SK-N-SH (cell line): ENCODE measurements around the gene ATL3. TPM values are rescaled to one million over a fixed set of nuclear protein-coding genes. Genes with fewer than 3 reads are reported as not detected.

ENCODE experiments used
- CTCF ChIA-PET: fragments of 300-600, 350-600 bp; formaldehyde crosslinking; extraction: SDS; loops from one replicate; lab custom pipeline; 2021; lab: Yijun Ruan, JAX
- POLR2A ChIA-PET: fragments of 350-600 bp; sonication (Branson Sonifier 250); formaldehyde crosslinking; extraction: SDS; loops from one replicate; lab custom pipeline; 2020; ENCODE audit warnings: antibody characterized with exemption, inconsistent platforms; lab: Yijun Ruan, JAX
- DNase-seq: peaks from one replicate; pipeline ENCODE4 v3.0.0; 2012
- H2AFZ ChIP-seq: fragments of 200-600 bp; sonication (generic); 2 replicates; pipeline ENCODE4 v1.8.1; 2016; ENCODE audit warnings: antibody characterized with exemption, mild to moderate bottlenecking, low read depth
- H3F3A ChIP-seq: fragments of 200-600 bp; sonication (generic); replicated peaks from 2 replicates; pipeline ENCODE3; 2016; ENCODE audit warnings: antibody characterized with exemption, mild to moderate bottlenecking; ENCODE audit not compliant: insufficient read depth
- H3K27ac ChIP-seq, 2 experiments: fragments of 200-500 bp in 1 of 2; fragments of 200-600 bp in 1 of 2; sonication (Bioruptor generic) in 1 of 2; sonication (generic), shearing (Covaris generic) in 1 of 2; 2 replicates each; pipeline versions ENCODE4 v1.5.1 to v1.6.1; 2014 to 2016; ENCODE audit warnings: low read depth in 2 of 2, inconsistent platforms in 1 of 2, low read length in 1 of 2, mild to moderate bottlenecking in 1 of 2, mixed read lengths in 1 of 2
- H3K27me3 ChIP-seq: fragments of 200-600 bp; sonication (generic), shearing (Covaris generic); 2 replicates; pipeline ENCODE4 v1.6.1; 2016; ENCODE audit warnings: mixed run types; ENCODE audit not compliant: insufficient read depth
- H3K36me3 ChIP-seq, 2 experiments: fragments of 200-500 bp in 1 of 2; fragments of 200-600 bp in 1 of 2; sonication (Bioruptor generic) in 1 of 2; sonication (generic) in 1 of 2; replicated peaks in 1 of 2; 2 replicates each; pipeline versions ENCODE3 to v1.5.1; 2014 to 2016; ENCODE audit warnings: low read length in 1 of 2, mild to moderate bottlenecking in 1 of 2; ENCODE audit not compliant: insufficient read depth in 2 of 2, control insufficient read depth in 1 of 2
- H3K4me1 ChIP-seq, 2 experiments: fragments of 200-500 bp in 1 of 2; fragments of 200-600 bp in 1 of 2; sonication (Bioruptor generic) in 1 of 2; sonication (generic), shearing (Covaris generic) in 1 of 2; 2 replicates each; pipeline versions ENCODE4 v1.5.1 to v1.6.1; 2014 to 2016; ENCODE audit warnings: low read depth in 1 of 2, low read length in 1 of 2, mixed run types in 1 of 2; ENCODE audit not compliant: insufficient read depth in 2 of 2, control insufficient read depth in 1 of 2
- H3K4me2 ChIP-seq: fragments of 200-600 bp; sonication (generic), shearing (Covaris generic); 2 replicates; pipeline ENCODE4 v1.6.1; 2017; ENCODE audit warnings: mixed run types
- H3K4me3 ChIP-seq, 2 experiments: fragments of 200-500 bp in 1 of 2; fragments of 200-600 bp in 1 of 2; sonication (Bioruptor generic) in 1 of 2; sonication (generic), shearing (Covaris generic) in 1 of 2; 2 replicates each; pipeline versions ENCODE4 v1.5.1 to v1.8.1; 2014 to 2016; ENCODE audit warnings: low read depth in 2 of 2, inconsistent platforms in 1 of 2, low read length in 1 of 2, mild to moderate bottlenecking in 1 of 2, mixed read lengths in 1 of 2, moderate library complexity in 1 of 2
- H3K79me2 ChIP-seq: fragments of 200-600 bp; sonication (generic); 2 replicates; pipeline ENCODE4 v1.8.1; 2017; ENCODE audit warnings: mild to moderate bottlenecking; ENCODE audit not compliant: insufficient read depth
- H3K9ac ChIP-seq: fragments of 200-600 bp; sonication (generic); 2 replicates; pipeline ENCODE4 v1.6.1; 2017; ENCODE audit warnings: mixed run types
- H3K9me2 ChIP-seq: fragments of 200-600 bp; sonication (generic); 2 replicates; pipeline ENCODE4 v1.6.1; 2017; ENCODE audit warnings: mixed run types
- H3K9me3 ChIP-seq: fragments of 200-600 bp; sonication (generic); 2 replicates; pipeline ENCODE4 v1.6.1; 2017; ENCODE audit warnings: mixed run types, mild to moderate bottlenecking, moderate library complexity
- H4K20me1 ChIP-seq: fragments of 200-600 bp; sonication (generic); 2 replicates; pipeline ENCODE4 v1.6.1; 2017; ENCODE audit warnings: mild to moderate bottlenecking, mixed run types; ENCODE audit not compliant: insufficient read depth
- CHD2 ChIP-seq: fragments of 150-350 bp; IDR thresholded peaks from 2 replicates; pipeline ENCODE4 v1.6.1; 2018; ENCODE audit warnings: low read length; ENCODE audit not compliant: partially characterized antibody
- ELF1 ChIP-seq: IDR thresholded peaks from 2 replicates; pipeline ENCODE4 v1.4.0; 2012
- EP300 ChIP-seq, 2 experiments: IDR thresholded peaks; 2 replicates each; pipeline versions ENCODE4 v1.4.0 to v1.6.1; 2012; ENCODE audit warnings: borderline replicate concordance in 1 of 2, low read depth in 1 of 2, low read length in 1 of 2
- EZH2phosphoT487 ChIP-seq: fragments of 200-600 bp; sonication (generic); IDR thresholded peaks from 2 replicates; pipeline ENCODE4 v1.6.1; 2017; ENCODE audit warnings: low read depth, mixed run types, mild to moderate bottlenecking, antibody characterized with exemption, moderate library complexity, borderline replicate concordance
- FOSL2 ChIP-seq: IDR thresholded peaks from 2 replicates; pipeline ENCODE4 v1.4.0; 2012; ENCODE audit warnings: low read depth, mild to moderate bottlenecking, moderate library complexity, borderline replicate concordance
- GATA2 ChIP-seq: sonication (generic); formaldehyde crosslinking; IDR thresholded peaks from 2 replicates; pipeline ENCODE4 v1.5.0; 2020; ENCODE audit warnings: mild to moderate bottlenecking, missing genetic modification reagents
- JUND ChIP-seq: IDR thresholded peaks from 2 replicates; pipeline ENCODE4 v1.4.0; 2012
- MEF2A ChIP-seq: IDR thresholded peaks from 2 replicates; pipeline ENCODE4 v1.4.0; 2012; ENCODE audit warnings: low read depth, borderline replicate concordance
- MXI1 ChIP-seq: IDR thresholded peaks from 2 replicates; pipeline ENCODE4 v1.6.1; 2012; ENCODE audit warnings: mild to moderate bottlenecking, low read depth, low read length, improper control_type of control experiment
- NFIC ChIP-seq: IDR thresholded peaks from 2 replicates; pipeline ENCODE4 v1.4.0; 2012; ENCODE audit warnings: borderline replicate concordance
- POLR2AphosphoS5 ChIP-seq: IDR thresholded peaks from 2 replicates; pipeline ENCODE4 v1.6.1; 2012; ENCODE audit warnings: low read depth, low read length
- RAD21 ChIP-seq: IDR thresholded peaks from 2 replicates; pipeline ENCODE4 v1.6.1; 2012; ENCODE audit warnings: mild to moderate bottlenecking, low read length
- RCOR1 ChIP-seq: fragments of 150-350 bp; IDR thresholded peaks from 2 replicates; pipeline ENCODE4 v1.6.1; 2017; ENCODE audit warnings: antibody characterized with exemption, low read length
- RFX5 ChIP-seq: IDR thresholded peaks from 2 replicates; pipeline ENCODE4 v1.6.1; 2012; ENCODE audit warnings: mild to moderate bottlenecking, improper control_type of control experiment, low read length
- RXRA ChIP-seq: IDR thresholded peaks from 2 replicates; pipeline ENCODE4 v1.4.0; 2012; ENCODE audit warnings: low read depth, mild to moderate bottlenecking, borderline replicate concordance
- SIN3A ChIP-seq: IDR thresholded peaks from 2 replicates; pipeline ENCODE4 v1.6.1; 2012; ENCODE audit warnings: low read depth, mild to moderate bottlenecking, low read length, moderate library complexity, borderline replicate concordance
- SMC3 ChIP-seq: IDR thresholded peaks from 2 replicates; pipeline ENCODE4 v1.6.1; 2012; ENCODE audit warnings: low read depth, low read length, improper control_type of control experiment
- TAF1 ChIP-seq: IDR thresholded peaks from 2 replicates; pipeline ENCODE4 v1.6.1; 2012; ENCODE audit warnings: low read depth, mild to moderate bottlenecking, low read length, moderate library complexity, borderline replicate concordance
- TCF12 ChIP-seq: IDR thresholded peaks from 2 replicates; pipeline ENCODE4 v1.4.0; 2012
- TEAD4 ChIP-seq: IDR thresholded peaks from 2 replicates; pipeline ENCODE4 v1.4.0; 2012; ENCODE audit warnings: mild to moderate bottlenecking, borderline replicate concordance; ENCODE audit not compliant: insufficient read depth
- YY1 ChIP-seq: IDR thresholded peaks from 2 replicates; pipeline ENCODE4 v1.4.0; 2012; ENCODE audit warnings: low read depth, mild to moderate bottlenecking
- WGBS: methylation state at CpG from one replicate; pipeline ENCODE4 v1.1.6; 2017; ENCODE audit warnings: low lambda C conversion rate; 5-methylcytosine and 5-hydroxymethylcytosine counted together
- polyA plus RNA-seq, 3 experiments: library from polyadenylated mRNA; depleted of rRNA; stranded (reverse); fragments of >200 nt; gene quantifications; 2 replicates each; pipeline ENCODE4 v1.2.3, GENCODE V29; 2012
- TF ChIP-seq, protein P1 (sequence below): fragments of 150-350 bp; IDR thresholded peaks from 2 replicates; pipeline ENCODE4 v1.6.1; 2016; ENCODE audit warnings: mild to moderate bottlenecking, low read depth, low read length
- TF ChIP-seq, protein P2 (sequence below): IDR thresholded peaks from 2 replicates; pipeline ENCODE4 v1.4.0; 2012; ENCODE audit warnings: low read depth
- TF ChIP-seq, protein P3 (sequence below): fragments of 200-600 bp; sonication (generic); IDR thresholded peaks from 2 replicates; pipeline ENCODE4 v1.6.1; 2017; ENCODE audit warnings: antibody characterized with exemption, mild to moderate bottlenecking, moderate library complexity
- TF ChIP-seq, protein P4 (sequence below): IDR thresholded peaks from 2 replicates; pipeline ENCODE4 v1.4.0; 2012; ENCODE audit warnings: low read depth, borderline replicate concordance
- TF ChIP-seq, protein P5 (sequence below): fragments of 150-350 bp; IDR thresholded peaks from 2 replicates; pipeline ENCODE4 v1.6.1; 2017; ENCODE audit warnings: antibody characterized with exemption, low read length, low read depth, borderline replicate concordance
- TF ChIP-seq, protein P6 (sequence below): IDR thresholded peaks from 2 replicates; pipeline ENCODE4 v1.4.0; 2012; ENCODE audit warnings: low read depth, borderline replicate concordance

Gene ATL3
- polyA plus RNA-seq, 1 of the 3 experiments (the other 2 are of a cell fraction): 13.1 TPM

DNA sequence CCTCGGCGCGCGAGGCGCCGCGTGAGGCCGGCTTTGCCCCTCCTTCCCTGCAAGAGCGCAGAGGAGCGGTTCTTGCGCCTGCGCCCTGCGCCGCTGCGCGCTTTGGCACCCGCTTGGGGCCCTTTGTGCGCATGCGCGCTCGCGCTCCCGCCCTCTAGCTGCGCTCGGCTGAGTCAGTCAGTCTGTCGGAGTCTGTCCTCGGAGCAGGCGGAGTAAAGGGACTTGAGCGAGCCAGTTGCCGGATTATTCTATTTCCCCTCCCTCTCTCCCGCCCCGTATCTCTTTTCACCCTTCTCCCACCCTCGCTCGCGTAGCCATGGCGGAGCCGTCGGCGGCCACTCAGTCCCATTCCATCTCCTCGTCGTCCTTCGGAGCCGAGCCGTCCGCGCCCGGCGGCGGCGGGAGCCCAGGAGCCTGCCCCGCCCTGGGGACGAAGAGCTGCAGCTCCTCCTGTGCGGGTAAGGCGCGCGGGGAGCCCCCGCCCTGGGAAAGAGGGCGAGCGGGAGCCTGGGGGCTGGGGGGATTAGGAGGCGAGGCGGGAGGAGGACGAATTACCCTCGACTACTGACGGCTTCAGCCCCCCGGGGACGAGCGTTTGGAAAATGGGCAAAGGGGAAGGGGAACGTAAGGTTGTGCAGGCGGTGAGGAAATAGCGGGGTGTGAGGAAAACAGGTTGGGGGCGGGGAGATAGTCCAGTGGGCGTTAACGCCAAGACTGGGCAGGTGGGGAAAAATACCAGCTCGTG, 10.3 kb upstream of the ATL3 start, which contains the start of gene RTN3:
Gene RTN3 (plus strand): TSS at position 180 of the 745 bp plus-strand sequence. CDS start 137 bp downstream, at position 317.
- H3K27me3 ChIP-seq: no peaks in the 10 kb centered on the region
- H3K4me2 ChIP-seq: peak within 1 kb of the TSS; percentile 89
- ChIA-PET CTCF (interaction anchor here (0.8 to 5.6 kb wide), 13 partner anchors 7 to 203 kb away, joined by 3 to 31 read pairs (median 5); partner anchors contain the start of genes ATL3 and ZFTA), POLR2A (interaction anchor here (0.6 to 3.9 kb wide), 3 partner anchors 7 to 12 kb away, joined by 3 to 24 read pairs (median 5); partner anchors contain the start of gene ATL3)
- H3K9me2 ChIP-seq: no peaks in the 10 kb centered on the region
- no peaks in the 10 kb centered on the region for H3K9me3 ChIP-seq
- DNase-seq: peak; percentile 98
- peak within 1 kb of the TSS; percentile 92 for H3K9ac ChIP-seq
- 0% methylated on average over 41 of the region's 74 CpGs for WGBS
- peak within 1 kb of the TSS; percentile 83 to 91 for H3K27ac ChIP-seq
- peak within 1 kb of the TSS; percentile 80 for H2AFZ ChIP-seq
- peak within 1 kb of the TSS; percentile 63 to 97 for H3K4me3 ChIP-seq
- peaks cover 50% of the 10 kb centered on the region for H3K79me2 ChIP-seq
- peaks cover 14% of the 10 kb centered on the region for H3F3A ChIP-seq
- H3K36me3 ChIP-seq: peaks cover 0 to 3% of the 10 kb centered on the region in 2 experiments
- peaks cover 4% of the 10 kb centered on the region in 2 experiments; a peak in 3 of 4 replicates for H3K4me1 ChIP-seq
- H4K20me1 ChIP-seq: no peaks in the 10 kb centered on the region; the same call in 1 of the 2 replicates
- TF ChIP-seq, protein P1, sequence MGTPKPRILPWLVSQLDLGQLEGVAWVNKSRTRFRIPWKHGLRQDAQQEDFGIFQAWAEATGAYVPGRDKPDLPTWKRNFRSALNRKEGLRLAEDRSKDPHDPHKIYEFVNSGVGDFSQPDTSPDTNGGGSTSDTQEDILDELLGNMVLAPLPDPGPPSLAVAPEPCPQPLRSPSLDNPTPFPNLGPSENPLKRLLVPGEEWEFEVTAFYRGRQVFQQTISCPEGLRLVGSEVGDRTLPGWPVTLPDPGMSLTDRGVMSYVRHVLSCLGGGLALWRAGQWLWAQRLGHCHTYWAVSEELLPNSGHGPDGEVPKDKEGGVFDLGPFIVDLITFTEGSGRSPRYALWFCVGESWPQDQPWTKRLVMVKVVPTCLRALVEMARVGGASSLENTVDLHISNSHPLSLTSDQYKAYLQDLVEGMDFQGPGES: no peak
- TF ChIP-seq, protein P2, sequence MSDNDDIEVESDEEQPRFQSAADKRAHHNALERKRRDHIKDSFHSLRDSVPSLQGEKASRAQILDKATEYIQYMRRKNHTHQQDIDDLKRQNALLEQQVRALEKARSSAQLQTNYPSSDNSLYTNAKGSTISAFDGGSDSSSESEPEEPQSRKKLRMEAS: peak; percentile 80
- TF ChIP-seq ELF1 (no peak), RFX5 (no peak), RXRA (no peak), SIN3A (no peak), RCOR1 (no peak), TAF1 (peak; percentile 86), SMC3 (no peak), TCF12 (no peak; the same call in 1 of the 2 replicates), TEAD4 (no peak), POLR2AphosphoS5 (peak; percentile 95), EZH2phosphoT487 (no peak), MEF2A (no peak), FOSL2 (peak; percentile 36; the same call in 1 of the 2 replicates), RAD21 (no peak), EP300 (IDR thresholded peaks at IDR 0.05; ENCODE audit: borderline replicate concordance in 1 of 2, low read depth in 1 of 2, low read length in 1 of 2) (no peak), NFIC (no peak), CHD2 (no peak), JUND (no peak), YY1 (peak; percentile 70; the same call in 1 of the 2 replicates), MXI1 (no peak; the same call in none of the 2 replicates), GATA2 (no peak)
- TF ChIP-seq, protein P3, sequence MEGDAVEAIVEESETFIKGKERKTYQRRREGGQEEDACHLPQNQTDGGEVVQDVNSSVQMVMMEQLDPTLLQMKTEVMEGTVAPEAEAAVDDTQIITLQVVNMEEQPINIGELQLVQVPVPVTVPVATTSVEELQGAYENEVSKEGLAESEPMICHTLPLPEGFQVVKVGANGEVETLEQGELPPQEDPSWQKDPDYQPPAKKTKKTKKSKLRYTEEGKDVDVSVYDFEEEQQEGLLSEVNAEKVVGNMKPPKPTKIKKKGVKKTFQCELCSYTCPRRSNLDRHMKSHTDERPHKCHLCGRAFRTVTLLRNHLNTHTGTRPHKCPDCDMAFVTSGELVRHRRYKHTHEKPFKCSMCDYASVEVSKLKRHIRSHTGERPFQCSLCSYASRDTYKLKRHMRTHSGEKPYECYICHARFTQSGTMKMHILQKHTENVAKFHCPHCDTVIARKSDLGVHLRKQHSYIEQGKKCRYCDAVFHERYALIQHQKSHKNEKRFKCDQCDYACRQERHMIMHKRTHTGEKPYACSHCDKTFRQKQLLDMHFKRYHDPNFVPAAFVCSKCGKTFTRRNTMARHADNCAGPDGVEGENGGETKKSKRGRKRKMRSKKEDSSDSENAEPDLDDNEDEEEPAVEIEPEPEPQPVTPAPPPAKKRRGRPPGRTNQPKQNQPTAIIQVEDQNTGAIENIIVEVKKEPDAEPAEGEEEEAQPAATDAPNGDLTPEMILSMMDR: no peak
- TF ChIP-seq, protein P4, sequence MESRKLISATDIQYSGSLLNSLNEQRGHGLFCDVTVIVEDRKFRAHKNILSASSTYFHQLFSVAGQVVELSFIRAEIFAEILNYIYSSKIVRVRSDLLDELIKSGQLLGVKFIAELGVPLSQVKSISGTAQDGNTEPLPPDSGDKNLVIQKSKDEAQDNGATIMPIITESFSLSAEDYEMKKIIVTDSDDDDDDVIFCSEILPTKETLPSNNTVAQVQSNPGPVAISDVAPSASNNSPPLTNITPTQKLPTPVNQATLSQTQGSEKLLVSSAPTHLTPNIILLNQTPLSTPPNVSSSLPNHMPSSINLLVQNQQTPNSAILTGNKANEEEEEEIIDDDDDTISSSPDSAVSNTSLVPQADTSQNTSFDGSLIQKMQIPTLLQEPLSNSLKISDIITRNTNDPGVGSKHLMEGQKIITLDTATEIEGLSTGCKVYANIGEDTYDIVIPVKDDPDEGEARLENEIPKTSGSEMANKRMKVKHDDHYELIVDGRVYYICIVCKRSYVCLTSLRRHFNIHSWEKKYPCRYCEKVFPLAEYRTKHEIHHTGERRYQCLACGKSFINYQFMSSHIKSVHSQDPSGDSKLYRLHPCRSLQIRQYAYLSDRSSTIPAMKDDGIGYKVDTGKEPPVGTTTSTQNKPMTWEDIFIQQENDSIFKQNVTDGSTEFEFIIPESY: 0 out of 2 replicates have a peak, but pooled peaks have one; percentile 18
- TF ChIP-seq, protein P5, sequence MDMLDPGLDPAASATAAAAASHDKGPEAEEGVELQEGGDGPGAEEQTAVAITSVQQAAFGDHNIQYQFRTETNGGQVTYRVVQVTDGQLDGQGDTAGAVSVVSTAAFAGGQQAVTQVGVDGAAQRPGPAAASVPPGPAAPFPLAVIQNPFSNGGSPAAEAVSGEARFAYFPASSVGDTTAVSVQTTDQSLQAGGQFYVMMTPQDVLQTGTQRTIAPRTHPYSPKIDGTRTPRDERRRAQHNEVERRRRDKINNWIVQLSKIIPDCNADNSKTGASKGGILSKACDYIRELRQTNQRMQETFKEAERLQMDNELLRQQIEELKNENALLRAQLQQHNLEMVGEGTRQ: no peak
- TF ChIP-seq, protein P6, sequence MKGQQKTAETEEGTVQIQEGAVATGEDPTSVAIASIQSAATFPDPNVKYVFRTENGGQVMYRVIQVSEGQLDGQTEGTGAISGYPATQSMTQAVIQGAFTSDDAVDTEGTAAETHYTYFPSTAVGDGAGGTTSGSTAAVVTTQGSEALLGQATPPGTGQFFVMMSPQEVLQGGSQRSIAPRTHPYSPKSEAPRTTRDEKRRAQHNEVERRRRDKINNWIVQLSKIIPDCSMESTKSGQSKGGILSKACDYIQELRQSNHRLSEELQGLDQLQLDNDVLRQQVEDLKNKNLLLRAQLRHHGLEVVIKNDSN: no peak; the same call in 1 of the 2 replicates
